DOHH2 (cell line): ENCODE results near the gene SPATA7.

ENCODE experiments used
- H3F3A ChIP-seq: fragments of 200-600 bp; sonication (generic), shearing (Covaris generic); 2 replicates; pipeline ENCODE4 v1.6.0; 2016; ENCODE audit warnings: antibody characterized with exemption, mild to moderate bottlenecking; ENCODE audit not compliant: control insufficient read depth, insufficient read depth
- H3K27ac ChIP-seq: fragments of 200-600 bp; sonication (generic); 2 replicates; pipeline ENCODE4 v1.5.1; 2014; ENCODE audit warnings: low read depth, mild to moderate bottlenecking, low read length, moderate library complexity
- H3K27me3 ChIP-seq: fragments of 200-600 bp; sonication (generic); 2 replicates; pipeline ENCODE4 v1.6.1; 2014; ENCODE audit warnings: mild to moderate bottlenecking, low read length, mixed read lengths; ENCODE audit not compliant: control insufficient read depth
- H3K36me3 ChIP-seq: fragments of 200-600 bp; sonication (generic); 2 replicates; pipeline ENCODE4 v1.6.1; 2014; ENCODE audit warnings: mild to moderate bottlenecking, low read length, moderate library complexity, mixed read lengths; ENCODE audit not compliant: control insufficient read depth
- H3K4me1 ChIP-seq: fragments of 200-600 bp; sonication (generic); 2 replicates; pipeline ENCODE4 v1.6.1; 2014; ENCODE audit warnings: mild to moderate bottlenecking, low read length, mixed read lengths; ENCODE audit not compliant: control insufficient read depth
- H3K4me2 ChIP-seq: fragments of 200-600 bp; sonication (generic); 2 replicates; pipeline ENCODE4 v1.6.0; 2014; ENCODE audit warnings: mild to moderate bottlenecking, low read length, moderate library complexity
- H3K4me3 ChIP-seq: fragments of 200-600 bp; sonication (generic); 2 replicates; pipeline ENCODE4 v1.5.1; 2014; ENCODE audit warnings: mild to moderate bottlenecking, low read length, mixed read lengths
- H3K79me2 ChIP-seq: fragments of 200-600 bp; sonication (generic); 2 replicates; pipeline ENCODE4 v1.6.1; 2014; ENCODE audit warnings: mild to moderate bottlenecking, low read length, mixed read lengths; ENCODE audit not compliant: control insufficient read depth
- H3K9me2 ChIP-seq: fragments of 200-600 bp; sonication (generic); replicated peaks from 2 replicates; pipeline ENCODE4 v1.6.1; 2014; ENCODE audit warnings: mild to moderate bottlenecking, low read length, mixed read lengths; ENCODE audit not compliant: control insufficient read depth
- H3K9me3 ChIP-seq: fragments of 200-600 bp; sonication (generic); 2 replicates; pipeline ENCODE4 v1.6.1; 2014; ENCODE audit warnings: antibody characterized with exemption, low read length, mixed read lengths; ENCODE audit not compliant: control insufficient read depth, insufficient read depth
- H4K20me1 ChIP-seq: fragments of 200-600 bp; sonication (generic); 2 replicates; pipeline ENCODE4 v1.6.0; 2014; ENCODE audit warnings: low read depth, mild to moderate bottlenecking, antibody characterized with exemption, low read length, moderate library complexity; ENCODE audit not compliant: control insufficient read depth, insufficient read depth
- EZH2phosphoT487 ChIP-seq: fragments of 200-600 bp; sonication (generic); IDR thresholded peaks from 2 replicates; pipeline ENCODE4 v1.6.1; 2017; ENCODE audit warnings: borderline replicate concordance, mild to moderate bottlenecking, antibody characterized with exemption, low read length, moderate library complexity, mixed read lengths
- TF ChIP-seq, protein P1 (sequence below): fragments of 200-600 bp; sonication (generic); IDR thresholded peaks from one replicate; pipeline ENCODE4 v1.5.1; 2014; ENCODE audit warnings: antibody characterized with exemption, mild to moderate bottlenecking, low read depth, low read length; ENCODE audit not compliant: poor library complexity, severe bottlenecking

Gene SPATA7

DNA sequence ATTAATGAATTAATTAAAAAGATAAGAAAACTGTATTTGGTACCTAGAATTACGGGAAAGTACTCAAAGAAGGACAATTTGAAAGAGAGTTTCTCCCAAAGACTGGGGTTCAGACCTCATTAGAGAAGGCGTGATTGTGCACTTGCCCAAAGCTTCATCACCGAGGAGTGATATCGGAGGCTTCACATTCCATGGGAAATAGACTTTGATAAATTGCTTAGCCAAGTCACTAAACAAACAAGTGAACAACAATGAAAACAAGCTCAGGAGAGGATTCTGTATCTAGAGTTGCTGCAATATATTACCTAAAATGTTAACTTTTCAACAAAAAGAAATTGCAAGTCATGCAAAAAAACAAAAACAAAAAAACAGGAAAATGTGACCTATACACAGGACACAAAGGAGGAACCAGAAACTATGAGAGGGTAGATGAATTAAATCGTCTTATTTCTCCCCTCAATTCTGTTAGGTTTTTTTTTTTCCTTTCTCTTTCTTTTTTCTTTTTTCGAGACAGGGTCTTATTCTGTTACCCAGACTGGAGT, 3.4 kb downstream of the SPATA7 start:
- TF ChIP-seq, protein P1, sequence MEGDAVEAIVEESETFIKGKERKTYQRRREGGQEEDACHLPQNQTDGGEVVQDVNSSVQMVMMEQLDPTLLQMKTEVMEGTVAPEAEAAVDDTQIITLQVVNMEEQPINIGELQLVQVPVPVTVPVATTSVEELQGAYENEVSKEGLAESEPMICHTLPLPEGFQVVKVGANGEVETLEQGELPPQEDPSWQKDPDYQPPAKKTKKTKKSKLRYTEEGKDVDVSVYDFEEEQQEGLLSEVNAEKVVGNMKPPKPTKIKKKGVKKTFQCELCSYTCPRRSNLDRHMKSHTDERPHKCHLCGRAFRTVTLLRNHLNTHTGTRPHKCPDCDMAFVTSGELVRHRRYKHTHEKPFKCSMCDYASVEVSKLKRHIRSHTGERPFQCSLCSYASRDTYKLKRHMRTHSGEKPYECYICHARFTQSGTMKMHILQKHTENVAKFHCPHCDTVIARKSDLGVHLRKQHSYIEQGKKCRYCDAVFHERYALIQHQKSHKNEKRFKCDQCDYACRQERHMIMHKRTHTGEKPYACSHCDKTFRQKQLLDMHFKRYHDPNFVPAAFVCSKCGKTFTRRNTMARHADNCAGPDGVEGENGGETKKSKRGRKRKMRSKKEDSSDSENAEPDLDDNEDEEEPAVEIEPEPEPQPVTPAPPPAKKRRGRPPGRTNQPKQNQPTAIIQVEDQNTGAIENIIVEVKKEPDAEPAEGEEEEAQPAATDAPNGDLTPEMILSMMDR = no peak
- no peaks in the 10 kb centered on the region for H3F3A ChIP-seq
- H3K36me3 ChIP-seq = no peaks in the 10 kb centered on the region
- no peak overlapping the region for H3K4me3 ChIP-seq
- no peaks in the 10 kb centered on the region for H3K9me2 ChIP-seq
- H3K4me2 ChIP-seq = no peak overlapping the region
- peaks cover 17% of the 10 kb centered on the region for H3K4me1 ChIP-seq
- no peaks in the 10 kb centered on the region for H4K20me1 ChIP-seq
- H3K27ac ChIP-seq = no peak overlapping the region
- no peaks in the 10 kb centered on the region for H3K27me3 ChIP-seq
- no peaks in the 10 kb centered on the region for H3K79me2 ChIP-seq
- H3K9me3 ChIP-seq = no peaks in the 10 kb centered on the region

DNA sequence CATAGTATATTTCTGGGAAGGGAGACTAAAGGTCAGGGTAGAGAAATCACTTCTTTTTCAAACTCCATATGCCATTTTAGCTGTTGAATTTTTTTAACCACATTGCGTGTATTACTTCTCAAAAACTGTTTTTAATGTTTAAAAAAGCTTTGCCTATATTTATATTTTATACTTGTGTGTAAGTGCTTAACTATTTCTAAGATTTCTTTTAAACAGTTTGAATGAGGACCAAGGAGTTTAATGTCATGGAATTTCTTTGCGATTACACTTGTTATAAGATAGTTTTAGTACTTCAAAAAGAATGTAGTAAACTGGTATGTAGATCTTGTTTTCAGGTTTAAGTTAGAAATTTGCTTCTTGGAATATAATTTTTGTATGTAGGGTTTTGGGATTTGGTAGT, 7.2 kb downstream of the SPATA7 start:
- Histone ChIP-seq H3K4me2 (no peak overlapping the region), H3K36me3 (peaks cover 4% of the 10 kb centered on the region), H3K27ac (no peak overlapping the region), H3K4me3 (no peak overlapping the region), H3K9me2 (no peaks in the 10 kb centered on the region), H3K27me3 (no peaks in the 10 kb centered on the region), H3K79me2 (no peaks in the 10 kb centered on the region), H3F3A (no peaks in the 10 kb centered on the region), H4K20me1 (no peaks in the 10 kb centered on the region), H3K9me3 (no peaks in the 10 kb centered on the region), H3K4me1 (no peaks in the 10 kb centered on the region)
- no peak for TF ChIP-seq EZH2phosphoT487
- TF ChIP-seq, protein P1 = no peak

GRCh38 chr14:88411039-88411438, 25.6 kb downstream of the SPATA7 start:
- Histone ChIP-seq H3K4me3 (no peak overlapping the region), H3K9me2 (no peaks in the 10 kb centered on the region), H3F3A (no peaks in the 10 kb centered on the region), H3K4me1 (no peaks in the 10 kb centered on the region), H3K27me3 (no peaks in the 10 kb centered on the region), H3K79me2 (no peaks in the 10 kb centered on the region), H3K27ac (no peak overlapping the region), H3K4me2 (no peak overlapping the region), H3K9me3 (no peaks in the 10 kb centered on the region), H3K36me3 (no peaks in the 10 kb centered on the region), H4K20me1 (no peaks in the 10 kb centered on the region)
- TF ChIP-seq, protein P1 = no peak
- TF ChIP-seq EZH2phosphoT487 = no peak
